Small intestine (tissue), 7 donors: ENCODE measurements around the gene MERTK. TPM values are rescaled to one million over a fixed set of nuclear protein-coding genes. Genes with fewer than 3 reads are reported as not detected.
A peak's percentile ranks its signal among the peaks of the same experiment; 100 is the strongest.

Experiments used
- DNase-seq, 2 donors: peaks; one replicate each; pipeline versions ENCODE4 v3.0.0 to v3.0.0-alpha.2; 2013
- FAIRE-seq: peaks from 2 replicates; lab custom pipeline; 2012; peaks lifted over from hg19 to GRCh38; lab: Jason Lieb, UNC
- H3K27ac ChIP-seq, 3 donors: one replicate each; pipeline ENCODE4 v1.5.1; 2013; ENCODE audit warnings: low read length in 2 of 3, mild to moderate bottlenecking in 2 of 3, control low read depth in 1 of 3, inconsistent platforms in 1 of 3, low read depth in 1 of 3, moderate library complexity in 1 of 3
- H3K27me3 ChIP-seq, 3 donors: one replicate each; pipeline ENCODE4 v1.6.1; 2013; ENCODE audit warnings: low read length in 3 of 3, inconsistent platforms in 1 of 3; ENCODE audit not compliant: control insufficient read depth in 3 of 3, insufficient read depth in 3 of 3
- H3K36me3 ChIP-seq, 3 donors: one replicate each; pipeline ENCODE4 v1.6.1; 2013; ENCODE audit warnings: low read length in 3 of 3, inconsistent platforms in 1 of 3, low read depth in 1 of 3, mild to moderate bottlenecking in 1 of 3, moderate library complexity in 1 of 3; ENCODE audit not compliant: control insufficient read depth in 3 of 3, insufficient read depth in 2 of 3
- H3K4me1 ChIP-seq, 3 donors: one replicate each; pipeline ENCODE4 v1.6.1; 2013; ENCODE audit warnings: low read length in 2 of 3, inconsistent platforms in 1 of 3, low read depth in 1 of 3, mild to moderate bottlenecking in 1 of 3, moderate library complexity in 1 of 3; ENCODE audit not compliant: control insufficient read depth in 3 of 3, insufficient read depth in 2 of 3
- H3K4me3 ChIP-seq, 3 donors: one replicate each; pipeline ENCODE4 v1.5.1; 2013; ENCODE audit warnings: low read length in 3 of 3, control low read depth in 1 of 3, inconsistent platforms in 1 of 3, low read depth in 1 of 3, mild to moderate bottlenecking in 1 of 3, moderate library complexity in 1 of 3
- H3K9me3 ChIP-seq, 2 donors: one replicate each; pipeline ENCODE4 v1.6.1; 2013; ENCODE audit warnings: low read depth in 1 of 2, low read length in 1 of 2; ENCODE audit not compliant: control insufficient read depth in 2 of 2, insufficient read depth in 1 of 2
- WGBS, 3 donors: extraction: QIAGEN DNeasy Blood & Tissue Kit; methylation state at CpG; one replicate each; pipeline ENCODE4 v1.1.7; 2013; 5-methylcytosine and 5-hydroxymethylcytosine counted together
- polyA plus RNA-seq, 4 donors: library from polyadenylated mRNA; stranded (reverse) in 3 of 4; unstranded in 1 of 4; fragments of 200-250 nt in 3 of 4; fragments of 120-200 nt in 1 of 4; gene quantifications; one replicate each; pipeline versions ENCODE4 v1.2.1 to v1.2.3, GENCODE V29; 2013
- donor health status: healthy with polysubstance abuse.
- donor health status: control.
- donor health status: control.
- donor health status: Bipolar disorder and iron deficiency.
- donor health status: healthy.

The MERTK gene
- polyA plus RNA-seq, 4 donors, result 4.1 to 9.8 (median 7.1) TPM

DNA sequence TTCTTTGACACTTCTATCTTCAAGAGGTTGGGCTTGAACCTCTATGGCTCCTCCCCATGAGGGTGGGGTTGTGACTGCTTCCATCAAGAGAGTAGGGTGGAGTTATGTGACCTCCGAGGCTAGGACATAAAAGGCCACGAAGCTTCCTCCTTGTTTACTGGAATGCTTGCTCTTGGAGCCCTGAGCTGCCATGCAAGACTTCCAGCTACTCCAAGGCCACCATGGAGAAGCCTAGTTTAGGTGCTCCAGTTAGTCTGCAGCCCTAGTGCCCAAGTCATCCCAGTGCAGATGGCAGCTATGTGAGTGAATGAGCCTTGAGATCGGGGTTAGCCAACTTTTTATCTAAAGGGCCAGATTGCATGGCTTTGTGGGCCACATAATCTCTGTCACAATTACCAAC is 2.4 kb upstream of the MERTK start:
- DNase-seq, result peak in 1 of 2 donors; percentile 36
- no peak overlapping the region for H3K4me3 ChIP-seq
- H3K27ac ChIP-seq, result no peak overlapping the region
- H3K9me3 ChIP-seq, result no peaks in the 10 kb centered on the region
- WGBS, 3 donors, result 41 to 54% (median 49%) methylated on average over 3 of the region's 3 CpGs
- H3K27me3 ChIP-seq, result no peaks in the 10 kb centered on the region
- FAIRE-seq, result no peak
- peaks cover 0 to 4% (median 0%) of the 10 kb centered on the region in 3 donors for H3K4me1 ChIP-seq
- no peaks in the 10 kb centered on the region for H3K36me3 ChIP-seq

DNA sequence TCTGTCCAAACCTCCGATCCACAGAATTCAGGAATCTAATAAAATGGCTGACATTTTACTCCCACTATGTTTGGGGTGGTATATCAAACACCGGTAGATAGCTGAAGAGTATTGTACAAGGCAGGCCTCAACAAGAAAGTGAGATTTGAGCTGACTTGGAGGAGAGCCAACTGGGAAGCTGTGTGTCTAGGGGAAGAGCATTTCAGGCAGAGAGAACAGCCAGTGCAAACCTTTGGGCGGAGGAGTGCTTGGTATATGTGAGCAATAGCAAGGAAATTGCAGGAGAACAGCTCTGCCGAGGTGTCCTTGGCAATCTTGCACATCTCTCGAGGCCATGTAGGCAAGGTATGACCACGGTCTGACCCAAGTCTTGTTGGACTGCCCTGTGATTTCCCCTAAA is 1.8 kb upstream of the MERTK start:
- FAIRE-seq, result no peak
- Histone ChIP-seq H3K4me1 (peaks cover 0 to 4% (median 0%) of the 10 kb centered on the region in 3 donors), H3K4me3 (no peak overlapping the region), H3K27me3 (no peaks in the 10 kb centered on the region), H3K27ac (no peak overlapping the region), H3K9me3 (no peaks in the 10 kb centered on the region), H3K36me3 (peaks cover 0 to 2% (median 0%) of the 10 kb centered on the region in 3 donors)
- DNase-seq, result no peak
- 86 to 89% (median 88%) methylated on average over 6 of the region's 6 CpGs for WGBS, 3 donors

- Histone ChIP-seq H3K36me3 (peaks cover 0 to 3% (median 0%) of the 10 kb centered on the region in 3 donors), H3K4me1 (peaks cover 0 to 4% (median 0%) of the 10 kb centered on the region in 3 donors), H3K9me3 (no peaks in the 10 kb centered on the region), H3K27ac (peak overlapping the region in 2 of 3 donors; percentile 67 to 73), H3K4me3 (peak overlapping the region in 2 of 3 donors; percentile 81 to 88), H3K27me3 (no peaks in the 10 kb centered on the region)
- FAIRE-seq, result no peak
- no peak for DNase-seq
- WGBS, 3 donors, result 4 to 18% (median 8%) methylated on average over 7 of the region's 7 CpGs
These were observed 830 bp upstream of the MERTK start for GRCh38 chr2:111897630-111897923.

DNA sequence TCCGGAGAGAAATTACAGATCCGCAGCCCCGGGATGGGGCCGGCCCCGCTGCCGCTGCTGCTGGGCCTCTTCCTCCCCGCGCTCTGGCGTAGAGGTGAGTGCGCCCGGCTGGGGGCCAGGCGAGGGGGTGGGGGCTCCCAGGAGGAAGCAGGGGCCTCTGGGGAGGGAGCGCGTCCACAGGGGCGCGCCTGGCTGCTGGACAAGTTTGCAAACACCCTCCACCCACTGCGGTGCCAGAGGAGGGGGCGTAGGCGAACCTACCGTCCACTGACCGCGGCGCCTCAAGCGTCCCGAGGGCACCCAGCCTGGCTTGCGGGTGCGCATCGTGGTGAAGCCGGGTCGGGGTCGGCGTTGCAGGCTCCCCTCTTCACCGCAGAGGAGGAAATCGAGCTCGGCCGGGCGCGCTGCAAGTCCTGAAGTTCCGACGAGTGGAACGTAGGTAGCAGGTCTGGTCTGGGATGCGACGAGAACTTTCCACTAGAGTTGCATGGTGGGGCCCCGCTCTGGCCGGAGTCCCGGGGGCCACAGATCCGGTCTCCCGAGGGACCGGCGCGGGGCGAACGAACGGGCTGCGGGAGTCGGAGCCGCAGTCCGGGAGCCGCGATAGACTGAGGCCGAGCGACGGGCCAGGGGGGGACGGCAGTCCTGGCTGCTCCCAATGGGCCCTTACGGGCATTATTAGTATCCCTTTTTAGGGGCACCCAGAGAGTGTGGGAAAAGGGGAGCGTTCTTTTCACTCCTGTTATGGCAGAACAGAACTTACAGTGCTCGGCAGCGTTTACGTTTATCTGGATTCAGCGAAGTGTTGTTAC is 502 bp downstream of the MERTK start:
- peaks cover 0 to 3% (median 0%) of the 10 kb centered on the region in 3 donors for H3K36me3 ChIP-seq
- FAIRE-seq (no peak), DNase-seq (peak; percentile 30 to 82)
- no peaks in the 10 kb centered on the region for H3K9me3 ChIP-seq
- peaks cover 0 to 13% (median 0%) of the 10 kb centered on the region in 3 donors for H3K4me1 ChIP-seq
- H3K27me3 ChIP-seq, result no peaks in the 10 kb centered on the region
- peak overlapping the region; percentile 61 to 88 (median 73) for H3K4me3 ChIP-seq
- WGBS, 3 donors, result 0 to 1% (median 1%) methylated on average over 59 to 70 of the region's 70 CpGs
- H3K27ac ChIP-seq, result peak overlapping the region; percentile 43 to 69 (median 57)

DNA sequence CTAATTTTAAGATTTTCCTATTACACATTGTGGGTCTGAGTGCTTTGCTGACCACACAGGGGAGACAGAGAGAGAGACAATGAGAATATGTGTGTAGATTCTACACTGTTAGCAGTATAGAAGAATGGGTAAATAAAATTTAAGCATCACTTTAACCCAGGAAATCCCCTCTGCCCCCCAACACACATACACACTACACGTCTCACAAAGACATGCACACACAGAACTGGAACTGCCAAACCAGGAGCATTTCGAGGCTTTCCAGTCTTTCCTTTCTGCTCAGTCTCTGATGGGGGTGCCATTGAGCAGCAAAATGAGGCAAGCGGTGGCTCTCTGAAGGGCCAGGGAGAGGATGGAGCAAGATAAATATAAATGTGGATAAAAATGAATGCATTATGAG is 2.5 kb downstream of the MERTK start:
- Histone ChIP-seq H3K4me3 (no peak overlapping the region), H3K36me3 (peaks cover 0 to 3% (median 0%) of the 10 kb centered on the region in 3 donors), H3K9me3 (no peaks in the 10 kb centered on the region), H3K27ac (peak overlapping the region in 1 of 3 donors; percentile 3), H3K27me3 (no peaks in the 10 kb centered on the region), H3K4me1 (peaks cover 0 to 14% (median 5%) of the 10 kb centered on the region in 3 donors)
- 11 to 22% (median 19%) methylated on average over 3 of the region's 3 CpGs for WGBS, 3 donors
- FAIRE-seq, result no peak
- DNase-seq, result peak; percentile 61

- Histone ChIP-seq H3K36me3 (peaks cover 0 to 3% (median 0%) of the 10 kb centered on the region in 3 donors), H3K27ac (no peak overlapping the region), H3K27me3 (no peaks in the 10 kb centered on the region), H3K9me3 (no peaks in the 10 kb centered on the region), H3K4me3 (no peak overlapping the region), H3K4me1 (peaks cover 4 to 18% (median 5%) of the 10 kb centered on the region in 3 donors)
- WGBS, 3 donors, result 51 to 61% (median 57%) methylated on average over 3 of the region's 3 CpGs
- FAIRE-seq, result no peak
- no peak for DNase-seq
These were observed 5.1 kb downstream of the MERTK start for GRCh38 chr2:111903516-111903915.

DNA sequence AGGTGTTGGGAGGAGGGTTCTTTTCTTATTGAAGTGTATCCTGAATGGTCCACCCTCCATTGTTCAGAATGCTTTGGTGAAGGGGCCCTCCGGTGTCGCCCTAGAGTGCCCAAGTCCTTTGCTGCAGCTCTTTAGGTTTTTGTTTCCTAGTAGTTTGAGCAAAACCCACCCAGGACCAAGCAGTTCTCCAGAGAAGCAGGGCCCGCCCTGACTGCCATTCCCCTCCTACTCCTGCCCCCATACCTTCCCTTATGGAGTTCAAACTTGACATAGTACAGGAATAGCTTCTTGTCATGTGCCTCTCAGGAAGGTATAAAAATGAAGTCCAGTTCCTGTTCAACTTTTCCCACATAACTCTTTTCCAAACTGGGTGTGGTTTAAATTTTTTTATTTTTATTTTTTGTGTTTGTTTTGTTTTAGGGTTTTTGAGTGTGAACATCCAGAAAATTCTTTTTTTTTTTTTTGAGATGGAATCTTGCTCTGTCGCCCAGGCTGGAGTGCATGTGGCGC is 5.6 kb downstream of the MERTK start:
- H3K9me3 ChIP-seq, result no peaks in the 10 kb centered on the region
- peaks cover 0 to 3% (median 0%) of the 10 kb centered on the region in 3 donors for H3K36me3 ChIP-seq
- no peaks in the 10 kb centered on the region for H3K27me3 ChIP-seq
- H3K4me1 ChIP-seq, result peaks cover 4 to 19% (median 5%) of the 10 kb centered on the region in 3 donors
- no peak overlapping the region for H3K27ac ChIP-seq
- FAIRE-seq (no peak), DNase-seq (no peak)
- H3K4me3 ChIP-seq, result no peak overlapping the region
- WGBS, 3 donors, result 86 to 93% (median 93%) methylated on average over 5 of the region's 5 CpGs

DNA sequence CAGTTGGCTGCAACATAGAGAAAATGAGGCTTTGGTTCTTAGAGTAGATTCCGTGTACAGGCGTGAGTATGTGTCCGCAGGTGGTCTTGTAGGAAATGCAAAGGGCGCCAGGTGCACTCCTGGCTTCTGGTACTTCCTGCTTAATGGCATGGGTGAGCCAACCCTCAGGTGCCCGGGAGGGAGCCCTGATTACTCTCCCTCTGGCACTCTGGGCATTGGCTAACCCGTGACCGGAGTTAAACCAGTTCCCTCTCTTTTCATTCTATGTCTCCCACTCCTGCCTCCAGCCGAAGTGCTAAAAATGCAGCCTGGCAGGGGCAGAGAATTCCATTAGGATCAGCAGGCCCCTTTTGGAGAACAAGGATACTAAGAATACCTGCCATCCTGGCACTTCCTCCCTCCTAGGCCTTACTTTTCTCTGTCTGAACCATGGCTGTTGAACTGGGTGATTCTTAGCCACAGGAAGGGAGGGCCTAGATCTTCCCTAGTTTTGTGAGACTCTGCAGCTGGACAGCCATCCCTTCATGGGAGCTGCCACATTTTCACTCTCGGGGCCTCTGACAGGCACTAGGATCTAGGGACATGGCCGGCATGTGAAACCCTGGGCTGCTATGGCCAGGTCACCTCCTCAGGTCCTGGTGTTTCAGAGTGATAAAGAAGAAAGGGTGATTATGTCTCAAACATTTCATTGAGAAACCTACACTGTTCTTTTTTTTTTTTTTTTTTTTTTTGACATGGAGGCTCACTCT is 6.5 kb downstream of the MERTK start:
- Histone ChIP-seq H3K27me3 (no peaks in the 10 kb centered on the region), H3K27ac (peak overlapping the region in 1 of 3 donors; percentile 9), H3K36me3 (peaks cover 0 to 3% (median 0%) of the 10 kb centered on the region in 3 donors), H3K4me1 (peaks cover 4 to 23% (median 5%) of the 10 kb centered on the region in 3 donors), H3K9me3 (no peaks in the 10 kb centered on the region), H3K4me3 (no peak overlapping the region)
- no peak for FAIRE-seq
- 63 to 84% (median 70%) methylated on average over 10 of the region's 10 CpGs for WGBS, 3 donors
- DNase-seq, result no peak
